B cell (primary cell): ENCODE data around the gene HSPBAP1. TPM values are rescaled to one million over a fixed set of nuclear protein-coding genes. Genes with fewer than 3 reads are reported as not detected.

ENCODE experiments used
- ATAC-seq: fragments of 200-7000 bp; cut with Tn5 transposase; one replicate; pipeline ENCODE4 v1.10.0; 2021; ENCODE audit warnings: low read depth, mild to moderate bottlenecking, moderate number of reproducible peaks, moderate library complexity
- CTCF ChIA-PET: fragments of 350-600 bp; sonication (Branson Sonifier 250); formaldehyde crosslinking; loops from one replicate; lab custom pipeline; 2021; ENCODE audit warnings: antibody characterized with exemption, inconsistent platforms; lab: Charles Lee
- POLR2A ChIA-PET: fragments of 350-600 bp; sonication (Branson Sonifier 250); formaldehyde crosslinking; loops from one replicate; lab custom pipeline; 2021; ENCODE audit warnings: antibody characterized with exemption; lab: Charles Lee
- DNase-seq: peaks from one replicate; pipeline ENCODE4 v3.0.0; 2013
- H2AFZ ChIP-seq: 2 replicates; pipeline ENCODE4 v1.6.1; 2012; ENCODE audit warnings: mild to moderate bottlenecking, low read depth, low read length; ENCODE audit not compliant: insufficient read depth, poor library complexity, severe bottlenecking
- H3K27ac ChIP-seq, 2 donors: 1 replicate in 1 of 2; 2 replicates in 1 of 2; pipeline ENCODE4 v1.5.1; 2012 to 2013; ENCODE audit warnings: low read length in 2 of 2, mild to moderate bottlenecking in 2 of 2, moderate library complexity in 1 of 2
- H3K27me3 ChIP-seq, 4 experiments: fragments of 200-600 bp in 1 of 4; sonication (generic) in 1 of 4; replicated peaks in 1 of 4; 1 replicate in 2 of 4; 2 replicates in 2 of 4; pipeline versions ENCODE4 v1.6.1 to v1.7.0; 2013 to 2016; ENCODE audit warnings: low read length in 3 of 4, mild to moderate bottlenecking in 2 of 4, mixed read lengths in 1 of 4, moderate library complexity in 1 of 4; ENCODE audit not compliant: insufficient read depth in 4 of 4, control insufficient read depth in 3 of 4; ENCODE audit errors: control extremely low read depth in 1 of 4
- H3K36me3 ChIP-seq, 2 experiments: replicated peaks in 1 of 2; 1 replicate in 1 of 2; 2 replicates in 1 of 2; pipeline versions ENCODE4 v1.6.1 to v1.7.1; 2013; ENCODE audit warnings: low read length in 1 of 2; ENCODE audit not compliant: insufficient read depth in 2 of 2, control insufficient read depth in 1 of 2; ENCODE audit errors: control extremely low read depth in 1 of 2, extremely low read depth in 1 of 2
- H3K4me1 ChIP-seq, 2 donors: fragments of 200-600 bp in 1 of 2; sonication (generic) in 1 of 2; 1 replicate in 1 of 2; 2 replicates in 1 of 2; pipeline versions ENCODE4 v1.5.1 to v1.6.1; 2013 to 2017; ENCODE audit warnings: low read length in 2 of 2; ENCODE audit not compliant: control insufficient read depth in 2 of 2, insufficient read depth in 2 of 2
- H3K4me2 ChIP-seq: replicated peaks from 2 replicates; pipeline ENCODE3; 2012; ENCODE audit warnings: mild to moderate bottlenecking, low read depth, low read length; ENCODE audit not compliant: poor library complexity, severe bottlenecking
- H3K4me3 ChIP-seq, 5 experiments: fragments of 200-600 bp in 1 of 5; sonication (generic) in 1 of 5; 1 replicate in 3 of 5; 2 replicates in 2 of 5; pipeline versions ENCODE4 v1.5.1 to v1.7.0; 2011 to 2016; ENCODE audit warnings: low read length in 4 of 5, mild to moderate bottlenecking in 4 of 5, low read depth in 2 of 5, control low read depth in 1 of 5, moderate library complexity in 1 of 5; ENCODE audit not compliant: insufficient read depth in 1 of 5; ENCODE audit errors: control extremely low read depth in 1 of 5, extremely low read depth in 1 of 5
- H3K79me2 ChIP-seq: fragments of 200-600 bp; sonication (generic); one replicate; pipeline ENCODE4 v1.6.0; 2016; ENCODE audit warnings: low read length; ENCODE audit not compliant: control insufficient read depth, insufficient read depth
- H3K9ac ChIP-seq: fragments of 200-600 bp; sonication (generic); 2 replicates; pipeline ENCODE4 v1.6.1; 2017; ENCODE audit warnings: mild to moderate bottlenecking, low read length, moderate library complexity
- H3K9me3 ChIP-seq, 3 donors: one replicate each; pipeline versions ENCODE4 v1.6.1 to v1.7.1; 2013; ENCODE audit warnings: low read length in 2 of 3; ENCODE audit not compliant: control insufficient read depth in 2 of 3, insufficient read depth in 1 of 3; ENCODE audit errors: control extremely low read depth in 1 of 3
- H4K20me1 ChIP-seq: 2 replicates; pipeline ENCODE4 v1.6.0; 2012; ENCODE audit warnings: mild to moderate bottlenecking, low read length; ENCODE audit not compliant: insufficient read depth, control insufficient read depth, poor library complexity, severe bottlenecking
- H3K27ac Mint-ChIP-seq: one replicate; pipeline ENCODE4 v1.8.0; 2021; ENCODE audit warnings: mixed read lengths
- H3K27me3 Mint-ChIP-seq: one replicate; pipeline ENCODE4 v1.8.0; 2021; ENCODE audit warnings: mixed read lengths
- H3K4me1 Mint-ChIP-seq: one replicate; pipeline ENCODE4 v1.8.0; 2021; ENCODE audit warnings: mixed read lengths
- H3K4me3 Mint-ChIP-seq: one replicate; pipeline ENCODE4 v1.8.0; 2021; ENCODE audit warnings: mixed read lengths
- H3K9me3 Mint-ChIP-seq: one replicate; pipeline ENCODE4 v1.8.0; 2022; ENCODE audit warnings: mixed read lengths; ENCODE audit not compliant: insufficient read depth
- CTCF ChIP-seq: fragments of 200-600 bp; IDR thresholded peaks from one replicate; pipeline ENCODE4 v1.8.0; 2022; ENCODE audit warnings: antibody characterized with exemption, mild to moderate bottlenecking
- EZH2 ChIP-seq: IDR thresholded peaks from 2 replicates; pipeline ENCODE4 v1.6.1; 2012; ENCODE audit warnings: borderline replicate concordance, low read depth, mild to moderate bottlenecking, moderate library complexity, low read length; ENCODE audit not compliant: insufficient read depth, poor library complexity, severe bottlenecking
- WGBS: methylation state at CpG from one replicate; pipeline ENCODE4 v1.1.5; 2013; ENCODE audit warnings: missing lambda C conversion rate; ENCODE audit not compliant: insufficient coverage; 5-methylcytosine and 5-hydroxymethylcytosine counted together
- intact Hi-C: fragments of 100-400 bp; cut with micrococcal nuclease; formaldehyde crosslinking; loops from one replicate; pipeline ENCODE4 v1.10.0; 2022
- polyA plus RNA-seq: library from polyadenylated mRNA; depleted of rRNA; stranded (reverse); fragments of >200 nt; gene quantifications from 2 replicates; pipeline ENCODE4 v1.2.3, GENCODE V29; 2012
- total RNA-seq, 2 donors: library from RNA; stranded (reverse); fragments of 120-200 nt in 1 of 2; gene quantifications; 1 replicate in 1 of 2; 2 replicates in 1 of 2; pipeline versions ENCODE4 v1.2.3 to v1.2.4, GENCODE V29; 2013 to 2022

Gene HSPBAP1
- total and polyA plus RNA-seq, 2 donors (not counting 1 experiment from before 2014, with no cell fraction given): 23.0 to 49.6 TPM

DNA sequence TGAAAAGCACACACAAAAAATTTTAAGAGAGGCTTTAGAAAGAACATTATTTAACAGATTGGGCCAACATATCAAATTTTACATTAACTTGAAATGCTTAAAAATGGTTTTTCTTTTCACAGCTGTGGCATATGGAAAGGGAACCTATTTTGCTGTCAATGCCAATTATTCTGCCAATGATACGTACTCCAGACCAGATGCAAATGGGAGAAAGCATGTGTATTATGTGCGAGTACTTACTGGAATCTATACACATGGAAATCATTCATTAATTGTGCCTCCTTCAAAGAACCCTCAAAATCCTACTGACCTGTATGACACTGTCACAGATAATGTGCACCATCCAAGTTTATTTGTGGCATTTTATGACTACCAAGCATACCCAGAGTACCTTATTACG, 65.4 kb downstream of the HSPBAP1 start:
- Histone ChIP-seq H3K4me2 (no peak overlapping the region), H4K20me1 (peaks cover 9% of the 10 kb centered on the region), H3K4me3 (no peak overlapping the region), H3K79me2 (no peaks in the 10 kb centered on the region), H3K27ac (peak overlapping the region in 1 of 2 donors; percentile 24), H3K36me3 (peaks cover 2 to 25% of the 10 kb centered on the region in 2 experiments), H3K4me1 (no peaks in the 10 kb centered on the region), H2AFZ (no peak overlapping the region), H3K9me3 (peaks cover 0 to 5% (median 0%) of the 10 kb centered on the region in 3 donors), H3K9ac (no peak overlapping the region), H3K27me3 (no peaks in the 10 kb centered on the region)
- intact Hi-C loops: no loop called here
- Mint-ChIP-seq H3K4me3 (no peak overlapping the region), H3K27ac (no peak overlapping the region), H3K4me1 (peaks cover 1% of the 10 kb centered on the region), H3K27me3 (no peaks in the 10 kb centered on the region), H3K9me3 (no peaks in the 10 kb centered on the region)
- ChIA-PET CTCF (no interaction called here), POLR2A (no interaction called here)
- ATAC-seq (no peak), DNase-seq (no peak)
- TF ChIP-seq EZH2 (no peak), CTCF (no peak)
- no CpG with 5 or more reads among the region's 3 CpGs for WGBS

- TF ChIP-seq EZH2 (no peak), CTCF (no peak)
- H3K27ac Mint-ChIP-seq: no peak overlapping the region
- POLR2A ChIA-PET: no interaction called here
Observed at GRCh38 chr3:122727766-122728165, 65.9 kb downstream of the HSPBAP1 start.

More at GRCh38 chr3:122727766-122728165, 65.9 kb downstream of the HSPBAP1 start:
- Histone ChIP-seq H3K27ac (no peak overlapping the region), H2AFZ (no peak overlapping the region), H3K9me3 (peaks cover 0 to 5% (median 0%) of the 10 kb centered on the region in 3 donors), H3K9ac (no peak overlapping the region), H3K4me3 (no peak overlapping the region), H4K20me1 (peaks cover 9% of the 10 kb centered on the region), H3K79me2 (no peaks in the 10 kb centered on the region), H3K4me1 (no peaks in the 10 kb centered on the region), H3K4me2 (no peak overlapping the region), H3K27me3 (no peaks in the 10 kb centered on the region), H3K36me3 (peaks cover 2 to 25% of the 10 kb centered on the region in 2 experiments)
- no peak overlapping the region for H3K4me3 Mint-ChIP-seq
- H3K27me3 Mint-ChIP-seq: no peaks in the 10 kb centered on the region
- intact Hi-C loops: no loop called here
- ATAC-seq (no peak), DNase-seq (no peak)
- 99% methylated on average over 8 of the region's 9 CpGs for WGBS
- H3K4me1 Mint-ChIP-seq: peaks cover 1% of the 10 kb centered on the region
- CTCF ChIA-PET: no interaction called here
- no peaks in the 10 kb centered on the region for H3K9me3 Mint-ChIP-seq
